Activated naive CD8-positive, alpha-beta T cell treated with anti-CD3 and anti-CD28 coated beads, Interleukin-2, amount 50 U/mL, for 24 hours (primary cell): ENCODE measurements around the gene TMSB4X.
A peak's percentile ranks its signal among the peaks of the same experiment; 100 is the strongest.

Source experiments
- ATAC-seq: fragments of 150-1000 bp; cut with Tn5 transposase; one replicate; pipeline ENCODE4 v1.10.0; 2021
- DNase-seq: peaks from one replicate; pipeline ENCODE4 v3.0.0; 2021
- H3K27ac Mint-ChIP-seq: one replicate; pipeline ENCODE4 v1.8.0; 2021; ENCODE audit warnings: mild to moderate bottlenecking, mixed read lengths
- H3K27me3 Mint-ChIP-seq: one replicate; pipeline ENCODE4 v1.8.0; 2021; ENCODE audit warnings: mixed read lengths
- H3K36me3 Mint-ChIP-seq: one replicate; pipeline ENCODE4 v1.8.0; 2021; ENCODE audit warnings: low read depth, mixed read lengths
- H3K4me1 Mint-ChIP-seq: one replicate; pipeline ENCODE4 v1.8.0; 2021; ENCODE audit warnings: mixed read lengths
- H3K4me3 Mint-ChIP-seq: one replicate; pipeline ENCODE4 v1.8.0; 2021; ENCODE audit warnings: mild to moderate bottlenecking, moderate library complexity, mixed read lengths
- H3K9me3 Mint-ChIP-seq: one replicate; pipeline ENCODE4 v1.8.0; 2021; ENCODE audit warnings: mixed read lengths

TMSB4X gene

GRCh38 chrX:12949205-12949926, 25.5 kb upstream of the TMSB4X start:
- DNase-seq: no peak
- Mint-ChIP-seq H3K27me3 (no peaks in the 10 kb centered on the region), H3K4me3 (peak overlapping the region; percentile 82), H3K9me3 (no peaks in the 10 kb centered on the region), H3K27ac (peak overlapping the region; percentile 95), H3K4me1 (peaks cover 80% of the 10 kb centered on the region), H3K36me3 (no peaks in the 10 kb centered on the region)
- ATAC-seq: no peak

GRCh38 chrX:12949927-12950656, 24.8 kb upstream of the TMSB4X start:
- H3K27ac Mint-ChIP-seq: peak overlapping the region; percentile 95
- H3K4me3 Mint-ChIP-seq: peak overlapping the region; percentile 82
- peak; percentile 47 for ATAC-seq
- no peaks in the 10 kb centered on the region for H3K27me3 Mint-ChIP-seq
- peak; percentile 83 for DNase-seq
- H3K9me3 Mint-ChIP-seq: no peaks in the 10 kb centered on the region
- H3K4me1 Mint-ChIP-seq: peaks cover 87% of the 10 kb centered on the region
- no peaks in the 10 kb centered on the region for H3K36me3 Mint-ChIP-seq

DNA sequence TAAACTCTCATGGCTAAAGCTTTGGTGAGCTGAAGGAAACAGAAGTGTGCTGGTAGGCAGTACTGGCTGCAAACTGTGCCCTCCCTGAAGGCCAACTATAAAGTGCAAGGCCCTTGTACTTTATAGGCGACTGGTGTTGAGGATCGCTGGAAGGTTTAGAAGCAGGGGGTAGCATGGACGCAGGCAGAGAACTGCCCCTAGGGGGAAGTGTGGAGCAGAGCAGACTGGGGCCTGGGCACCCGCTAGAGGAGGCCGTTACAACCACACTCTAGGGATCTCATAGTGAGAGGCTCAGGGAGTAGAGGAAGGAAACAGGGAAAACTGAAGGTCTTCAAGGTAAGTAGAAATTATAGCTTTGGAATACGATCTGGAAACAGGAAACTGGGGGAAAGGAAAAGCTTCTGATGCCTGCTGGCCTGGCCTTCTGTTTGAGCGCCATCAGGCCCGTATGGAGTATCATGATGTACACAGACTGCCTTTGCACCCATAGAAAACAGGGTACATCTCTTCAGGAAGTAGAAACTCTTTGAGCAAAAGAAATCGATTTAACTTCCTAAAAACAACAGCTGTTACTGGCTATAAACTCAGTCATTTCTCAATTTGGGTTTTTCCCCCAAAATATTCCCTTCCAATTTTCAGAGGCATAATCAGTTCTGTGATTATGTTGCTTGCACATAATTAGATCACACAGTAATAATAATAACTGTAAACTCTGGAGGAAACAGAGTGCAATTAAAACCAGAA, 23.9 kb upstream of the TMSB4X start:
- DNase-seq: peak; percentile 76
- no peaks in the 10 kb centered on the region for H3K9me3 Mint-ChIP-seq
- H3K4me1 Mint-ChIP-seq: peaks cover 89% of the 10 kb centered on the region
- no peaks in the 10 kb centered on the region for H3K27me3 Mint-ChIP-seq
- no peaks in the 10 kb centered on the region for H3K36me3 Mint-ChIP-seq
- peak overlapping the region; percentile 82 for H3K4me3 Mint-ChIP-seq
- peak overlapping the region; percentile 95 for H3K27ac Mint-ChIP-seq
- peak; percentile 69 for ATAC-seq

GRCh38 chrX:12951595-12951975, 23.3 kb upstream of the TMSB4X start:
- Mint-ChIP-seq H3K9me3 (no peaks in the 10 kb centered on the region), H3K4me3 (peak overlapping the region; percentile 82), H3K27me3 (no peaks in the 10 kb centered on the region), H3K27ac (peak overlapping the region; percentile 95), H3K36me3 (no peaks in the 10 kb centered on the region), H3K4me1 (peaks cover 89% of the 10 kb centered on the region)
- no peak for DNase-seq
- no peak for ATAC-seq

DNA sequence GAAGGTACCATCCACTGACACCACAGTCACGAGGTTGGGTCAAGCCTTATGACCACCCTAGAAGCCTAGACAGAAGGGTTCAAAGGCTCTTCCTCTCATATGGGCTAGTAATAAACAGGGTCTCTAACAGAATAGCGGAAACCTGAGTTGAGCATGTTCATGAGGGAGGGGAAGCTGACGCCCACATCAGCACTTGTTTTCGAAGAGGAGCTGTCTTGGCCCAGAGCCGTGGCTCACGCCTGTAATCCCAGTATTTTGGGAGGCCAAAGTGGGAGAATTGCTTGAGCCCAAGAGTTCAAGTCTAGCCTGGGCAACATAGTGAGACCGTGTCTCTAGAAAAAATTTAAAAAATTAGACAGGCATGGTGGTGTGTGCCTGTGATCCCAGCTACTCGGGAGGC, 21.5 kb upstream of the TMSB4X start:
- peak overlapping the region; percentile 95 for H3K27ac Mint-ChIP-seq
- H3K4me1 Mint-ChIP-seq: peaks cover 85% of the 10 kb centered on the region
- DNase-seq: no peak
- no peak for ATAC-seq
- no peaks in the 10 kb centered on the region for H3K36me3 Mint-ChIP-seq
- H3K4me3 Mint-ChIP-seq: peak overlapping the region; percentile 82
- no peaks in the 10 kb centered on the region for H3K9me3 Mint-ChIP-seq
- no peaks in the 10 kb centered on the region for H3K27me3 Mint-ChIP-seq

DNA sequence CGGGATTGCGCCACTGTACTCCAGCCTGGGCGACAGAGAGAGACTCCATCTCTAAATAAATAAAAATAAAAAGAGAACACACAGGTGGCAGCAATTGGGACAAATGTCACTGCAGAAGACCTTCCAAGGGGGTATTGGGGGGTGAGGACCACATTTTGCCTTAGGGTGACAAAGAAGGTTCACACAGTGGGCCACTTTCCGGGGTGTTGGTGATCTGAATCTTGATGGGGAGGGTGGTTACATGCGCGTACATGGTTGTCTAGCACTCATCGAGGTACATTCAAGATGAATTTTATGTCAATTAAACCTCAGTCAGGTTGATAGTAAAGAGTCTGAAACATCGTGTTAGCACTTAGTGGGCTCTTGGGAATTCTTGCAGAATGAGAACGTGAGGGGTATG, 20.5 kb upstream of the TMSB4X start:
- DNase-seq (no peak), ATAC-seq (no peak)
- Mint-ChIP-seq H3K9me3 (no peaks in the 10 kb centered on the region), H3K27ac (peak overlapping the region; percentile 95), H3K27me3 (no peaks in the 10 kb centered on the region), H3K36me3 (no peaks in the 10 kb centered on the region), H3K4me1 (peaks cover 80% of the 10 kb centered on the region), H3K4me3 (peak overlapping the region; percentile 85)

- no peaks in the 10 kb centered on the region for H3K27me3 Mint-ChIP-seq
- no peaks in the 10 kb centered on the region for H3K9me3 Mint-ChIP-seq
- peak overlapping the region; percentile 95 for H3K27ac Mint-ChIP-seq
- peaks cover 80% of the 10 kb centered on the region for H3K4me1 Mint-ChIP-seq
- H3K4me3 Mint-ChIP-seq: peak overlapping the region; percentile 85
- no peaks in the 10 kb centered on the region for H3K36me3 Mint-ChIP-seq
- ATAC-seq: no peak
- no peak for DNase-seq
These were observed 19.9 kb upstream of the TMSB4X start for GRCh38 chrX:12954981-12955380.

DNA sequence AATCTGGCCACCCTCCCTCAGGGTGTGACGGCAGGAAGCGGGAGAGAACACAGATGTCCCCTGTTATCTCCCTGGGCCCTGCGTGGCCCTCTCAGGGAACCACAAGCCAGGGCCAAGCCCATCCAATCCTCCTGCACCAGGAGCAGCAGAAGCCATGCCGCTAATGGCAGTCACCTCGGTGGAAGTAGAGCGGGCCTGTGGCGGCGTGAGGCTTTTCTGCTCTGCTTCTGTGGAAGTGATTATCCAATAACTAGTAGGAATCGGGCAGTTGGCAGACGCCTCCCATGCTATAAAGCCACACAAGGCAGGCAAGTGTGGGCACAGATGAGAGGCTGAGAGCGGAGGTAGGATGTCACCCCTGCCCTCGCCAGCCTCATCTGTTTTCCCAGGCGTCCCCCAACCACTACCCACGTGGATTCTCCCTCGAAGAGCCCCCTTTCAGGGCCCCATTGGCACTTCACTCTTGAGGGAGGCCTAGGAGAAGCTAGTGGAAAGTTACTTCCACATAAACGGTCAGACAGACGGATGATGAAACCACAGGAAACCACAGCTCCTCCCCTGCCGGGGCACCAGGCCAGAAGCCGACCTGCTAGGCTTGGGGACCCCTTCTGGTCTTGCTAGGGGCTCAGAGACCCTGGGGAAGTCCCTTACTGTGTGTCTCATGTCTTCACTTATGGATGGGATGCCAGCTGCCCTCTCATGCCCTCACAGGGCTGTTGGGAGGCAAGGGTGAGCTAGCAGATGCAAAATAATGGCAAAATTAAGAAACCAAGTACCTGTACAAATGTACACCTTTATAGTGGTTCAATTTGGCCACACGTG, 18.8 kb upstream of the TMSB4X start:
- peaks cover 80% of the 10 kb centered on the region for H3K4me1 Mint-ChIP-seq
- DNase-seq: peak; percentile 75
- no peaks in the 10 kb centered on the region for H3K27me3 Mint-ChIP-seq
- H3K9me3 Mint-ChIP-seq: no peaks in the 10 kb centered on the region
- peak overlapping the region; percentile 85 for H3K4me3 Mint-ChIP-seq
- ATAC-seq: peak; percentile 70
- no peaks in the 10 kb centered on the region for H3K36me3 Mint-ChIP-seq
- H3K27ac Mint-ChIP-seq: peak overlapping the region; percentile 95

DNA sequence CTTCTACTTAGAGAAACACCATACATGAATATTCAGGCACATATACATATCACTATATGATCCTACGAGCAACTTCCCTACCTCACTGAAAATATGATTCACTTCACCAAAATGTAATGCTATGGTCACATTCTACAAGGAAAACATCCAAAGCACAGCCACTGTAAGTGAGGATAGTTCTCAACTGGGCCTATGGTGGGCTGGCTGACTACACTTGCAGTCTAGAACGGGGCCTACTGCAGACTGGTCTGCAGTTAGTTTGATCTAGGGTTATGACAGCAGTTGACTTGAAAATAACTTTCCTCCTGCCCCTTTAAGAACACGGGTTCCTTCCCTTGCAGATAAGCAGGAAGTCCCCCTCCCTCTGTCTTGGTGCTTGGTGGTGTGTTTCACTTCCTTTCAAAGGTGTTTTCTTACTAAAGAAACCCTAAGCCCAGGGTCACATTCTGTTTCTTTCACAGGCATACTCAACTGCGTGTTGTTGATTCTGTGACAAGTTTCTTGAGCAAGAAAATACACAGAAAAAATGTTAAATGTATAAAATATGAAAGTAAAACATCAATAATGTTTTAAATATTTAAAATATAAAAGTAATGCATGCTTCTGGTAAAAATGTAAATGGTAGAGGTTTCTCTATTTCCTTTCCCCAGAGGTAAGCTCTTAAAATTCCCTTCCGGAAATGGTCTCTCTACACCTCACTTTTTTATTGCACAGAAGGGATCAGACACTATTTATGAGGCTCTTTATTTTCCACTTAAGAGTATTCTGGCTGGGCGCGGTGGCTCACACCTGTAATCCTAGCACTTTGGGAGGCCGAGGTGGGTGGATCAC, 18.0 kb upstream of the TMSB4X start:
- Mint-ChIP-seq H3K4me3 (peak overlapping the region; percentile 85), H3K36me3 (no peaks in the 10 kb centered on the region), H3K4me1 (peaks cover 81% of the 10 kb centered on the region), H3K9me3 (no peaks in the 10 kb centered on the region), H3K27me3 (no peaks in the 10 kb centered on the region), H3K27ac (peak overlapping the region; percentile 95)
- ATAC-seq: peak; percentile 67
- DNase-seq: no peak

DNA sequence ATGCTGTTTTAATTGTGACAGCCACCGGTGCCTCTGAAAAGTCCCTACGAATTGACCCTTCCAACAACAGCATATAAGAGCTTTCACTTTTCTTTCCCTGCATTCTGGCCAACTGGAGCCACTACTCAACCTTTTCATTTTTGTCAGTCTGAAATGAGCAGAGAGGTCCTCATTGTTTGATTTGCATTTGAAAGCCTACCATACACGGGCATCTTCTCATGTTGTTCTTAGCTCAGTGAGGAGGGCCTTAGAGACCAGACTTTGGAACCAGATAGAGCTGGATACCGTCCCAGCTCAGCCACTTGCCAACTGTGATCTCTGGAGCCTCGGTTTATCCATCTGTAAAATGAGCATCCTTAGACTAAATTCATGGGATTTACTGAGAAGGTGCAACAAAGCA, 16.9 kb upstream of the TMSB4X start:
- Mint-ChIP-seq H3K4me3 (peak overlapping the region; percentile 85), H3K27ac (peak overlapping the region; percentile 95), H3K9me3 (no peaks in the 10 kb centered on the region), H3K4me1 (peaks cover 76% of the 10 kb centered on the region), H3K36me3 (no peaks in the 10 kb centered on the region), H3K27me3 (no peaks in the 10 kb centered on the region)
- ATAC-seq (no peak), DNase-seq (no peak)

GRCh38 chrX:12958461-12958860, 16.4 kb upstream of the TMSB4X start:
- Mint-ChIP-seq H3K36me3 (no peaks in the 10 kb centered on the region), H3K27me3 (no peaks in the 10 kb centered on the region), H3K4me3 (no peak overlapping the region), H3K4me1 (peaks cover 72% of the 10 kb centered on the region), H3K9me3 (no peaks in the 10 kb centered on the region), H3K27ac (peak overlapping the region; percentile 95)
- ATAC-seq: no peak
- DNase-seq: no peak

- peak overlapping the region; percentile 59 for H3K27ac Mint-ChIP-seq
- ATAC-seq: no peak
These were observed 13.7 kb upstream of the TMSB4X start for GRCh38 chrX:12961196-12961718.

GRCh38 chrX:12962041-12962504, 12.8 kb upstream of the TMSB4X start:
- Mint-ChIP-seq H3K27ac (peak overlapping the region; percentile 35), H3K4me3 (no peak overlapping the region)
- no peak for ATAC-seq

More at GRCh38 chrX:12961196-12961718, 13.7 kb upstream of the TMSB4X start:
- no peak overlapping the region for H3K4me3 Mint-ChIP-seq
- H3K27me3 Mint-ChIP-seq: no peaks in the 10 kb centered on the region
- H3K4me1 Mint-ChIP-seq: peaks cover 62% of the 10 kb centered on the region
- DNase-seq: no peak
- no peaks in the 10 kb centered on the region for H3K9me3 Mint-ChIP-seq
- H3K36me3 Mint-ChIP-seq: no peaks in the 10 kb centered on the region

More at GRCh38 chrX:12962041-12962504, 12.8 kb upstream of the TMSB4X start:
- no peak for DNase-seq
- H3K4me1 Mint-ChIP-seq: peaks cover 62% of the 10 kb centered on the region
- no peaks in the 10 kb centered on the region for H3K27me3 Mint-ChIP-seq
- no peaks in the 10 kb centered on the region for H3K36me3 Mint-ChIP-seq
- no peaks in the 10 kb centered on the region for H3K9me3 Mint-ChIP-seq
